T-cell (primary cell): ENCODE data around the gene RNF5. TPM values are rescaled to one million over a fixed set of nuclear protein-coding genes. Genes with fewer than 3 reads are reported as not detected.

ENCODE experiments used
- ATAC-seq, 4 experiments: fragments of 200-7000 bp in 3 of 4; fragments of 150-1000 bp in 1 of 4; cut with Tn5 transposase; replicated peaks in 1 of 4; 1 replicate in 3 of 4; 2 replicates in 1 of 4; pipeline ENCODE4 v1.10.0; 2021; ENCODE audit warnings: moderate library complexity in 3 of 4, mild to moderate bottlenecking in 2 of 4, moderate number of reproducible peaks in 1 of 4
- CTCF ChIA-PET, 2 donors: fragments of 300-600 bp; sonication (Branson Sonifier 250); formaldehyde crosslinking; loops; one replicate each; lab custom pipeline; 2022; ENCODE audit warnings: antibody characterized with exemption in 2 of 2; lab: Charles Lee
- POLR2A ChIA-PET, 2 donors: fragments of 300-600 bp; sonication (Branson Sonifier 250); formaldehyde crosslinking; loops; one replicate each; lab custom pipeline; 2022; ENCODE audit warnings: antibody characterized with exemption in 2 of 2; lab: Charles Lee
- DNase-seq, 35 experiments: peaks; one replicate each; pipeline versions ENCODE4 v3.0.0 to v3.0.0-alpha.2; 2013 to 2023
- H3K27ac ChIP-seq: one replicate; pipeline ENCODE4 v1.5.1; 2013; ENCODE audit warnings: low read length
- H3K27me3 ChIP-seq, 2 experiments: replicated peaks in 1 of 2; 1 replicate in 1 of 2; 2 replicates in 1 of 2; pipeline versions ENCODE4 v1.6.1 to v1.7.0; 2013; ENCODE audit warnings: low read length in 1 of 2, mixed read lengths in 1 of 2; ENCODE audit not compliant: control insufficient read depth in 2 of 2, insufficient read depth in 2 of 2; ENCODE audit errors: extremely low read depth in 1 of 2
- H3K36me3 ChIP-seq, 2 donors: 1 replicate in 1 of 2; 2 replicates in 1 of 2; pipeline versions ENCODE4 v1.6.1 to v1.7.0; 2013; ENCODE audit warnings: low read length in 1 of 2; ENCODE audit not compliant: control insufficient read depth in 2 of 2, insufficient read depth in 1 of 2; ENCODE audit errors: extremely low read depth in 1 of 2
- H3K4me1 ChIP-seq, 2 experiments: 1 replicate in 1 of 2; 2 replicates in 1 of 2; pipeline versions ENCODE4 v1.6.1 to v1.7.0; 2013; ENCODE audit warnings: low read length in 2 of 2, mixed read lengths in 1 of 2; ENCODE audit not compliant: insufficient read depth in 2 of 2, control insufficient read depth in 1 of 2; ENCODE audit errors: extremely low read depth in 1 of 2
- H3K4me3 ChIP-seq, 2 donors: 1 replicate in 1 of 2; 2 replicates in 1 of 2; pipeline versions ENCODE4 v1.5.1 to v1.7.0; 2013; ENCODE audit warnings: mild to moderate bottlenecking in 2 of 2, low read length in 1 of 2, moderate library complexity in 1 of 2; ENCODE audit not compliant: control insufficient read depth in 1 of 2; ENCODE audit errors: extremely low read depth in 1 of 2
- H3K9me3 ChIP-seq: 2 replicates; pipeline ENCODE4 v1.7.0; 2013
- H3K27ac Mint-ChIP-seq, 2 donors: one replicate each; pipeline ENCODE4 v1.8.0; 2020 to 2021; ENCODE audit warnings: mild to moderate bottlenecking in 2 of 2, mixed read lengths in 2 of 2
- H3K27me3 Mint-ChIP-seq, 2 donors: one replicate each; pipeline ENCODE4 v1.8.0; 2021 to 2022; ENCODE audit warnings: mixed read lengths in 2 of 2
- H3K36me3 Mint-ChIP-seq: one replicate; pipeline ENCODE4 v1.8.0; 2021; ENCODE audit warnings: mixed read lengths
- H3K4me1 Mint-ChIP-seq, 3 donors: one replicate each; pipeline ENCODE4 v1.8.0; 2020 to 2022; ENCODE audit warnings: mixed read lengths in 3 of 3, mild to moderate bottlenecking in 1 of 3
- H3K4me3 Mint-ChIP-seq, 3 donors: one replicate each; pipeline ENCODE4 v1.8.0; 2020 to 2022; ENCODE audit warnings: mild to moderate bottlenecking in 3 of 3, mixed read lengths in 3 of 3, moderate library complexity in 3 of 3
- H3K9me3 Mint-ChIP-seq, 3 donors: one replicate each; pipeline ENCODE4 v1.8.0; 2020 to 2022; ENCODE audit warnings: mixed read lengths in 3 of 3
- WGBS: methylation state at CpG from one replicate; pipeline ENCODE4 v1.1.5; 2013; ENCODE audit warnings: missing lambda C conversion rate; ENCODE audit not compliant: insufficient coverage; 5-methylcytosine and 5-hydroxymethylcytosine counted together
- total RNA-seq, 35 experiments: library from RNA in 6 of 35; stranded (reverse) in 6 of 35; fragments of 120-200 nt in 1 of 35; gene quantifications; one replicate each; pipeline versions ENCODE4 v1.2.1 to v1.2.4 and lab custom pipeline; 2013 to 2026

RNF5 gene
- total RNA-seq, 5 donors from 2014 or later (not counting 1 experiment from before 2014, with no cell fraction given): 23.6 to 49.3 (median 44.6) TPM

- ATAC-seq (peak; percentile 70 to 80 (median 78)), DNase-seq (peak; percentile 34 to 79 (median 54))
- Mint-ChIP-seq H3K9me3 (no peaks in the 10 kb centered on the region), H3K4me3 (peak overlapping the region; percentile 91 to 97 (median 94)), H3K4me1 (peaks cover 46 to 60% (median 53%) of the 10 kb centered on the region in 3 donors), H3K36me3 (peaks cover 14% of the 10 kb centered on the region), H3K27ac (peak overlapping the region; percentile 75 to 93), H3K27me3 (peaks cover 5 to 22% of the 10 kb centered on the region in 2 donors)
- Histone ChIP-seq H3K4me3 (peak overlapping the region; percentile 92), H3K4me1 (peaks cover 6 to 55% of the 10 kb centered on the region in 2 experiments), H3K27ac (peak overlapping the region; percentile 81), H3K27me3 (peaks cover 0 to 26% of the 10 kb centered on the region in 2 experiments), H3K36me3 (peaks cover 6% of the 10 kb centered on the region in 2 donors), H3K9me3 (no peaks in the 10 kb centered on the region)
- ChIA-PET CTCF (interaction anchor here in 1 of 2 donors (0.6 to 1.0 kb wide), 2 partner anchors 36 to 248 kb away, joined by 3 read pairs; no protein-coding TSS in a partner anchor), POLR2A (interaction anchor here in 1 of 2 donors (0.6 kb wide), 1 partner anchor 1447 kb away, joined by 5 read pairs; no protein-coding TSS in a partner anchor)
- under 1% methylated on average over 22 of the region's 34 CpGs for WGBS
These were observed 23.6 kb upstream of the RNF5 start for GRCh38 chr6:32154514-32155161.

- no peak for DNase-seq
- Mint-ChIP-seq H3K9me3 (no peaks in the 10 kb centered on the region), H3K4me3 (no peak overlapping the region), H3K27me3 (peaks cover 0 to 7% of the 10 kb centered on the region in 2 donors), H3K36me3 (peaks cover 14% of the 10 kb centered on the region), H3K27ac (no peak overlapping the region), H3K4me1 (peaks cover 32 to 38% (median 38%) of the 10 kb centered on the region in 3 donors)
- Histone ChIP-seq H3K27me3 (peaks cover 0 to 11% of the 10 kb centered on the region in 2 experiments), H3K9me3 (no peaks in the 10 kb centered on the region), H3K36me3 (peaks cover 6% of the 10 kb centered on the region in 2 donors), H3K4me1 (peaks cover 6 to 40% of the 10 kb centered on the region in 2 experiments), H3K4me3 (no peak overlapping the region), H3K27ac (no peak overlapping the region)
- WGBS: no CpG with 5 or more reads among the region's 9 CpGs
- CTCF ChIA-PET: no interaction called here
- no peak for ATAC-seq
- POLR2A ChIA-PET: no interaction called here
These were observed 21.3 kb upstream of the RNF5 start for GRCh38 chr6:32156891-32157290.

- peaks cover 6 to 29% of the 10 kb centered on the region in 2 experiments for H3K4me1 ChIP-seq
- no peak overlapping the region for H3K4me3 Mint-ChIP-seq
- H3K9me3 ChIP-seq: no peaks in the 10 kb centered on the region
- peaks cover 0 to 3% of the 10 kb centered on the region in 2 donors for H3K27me3 Mint-ChIP-seq
- no peak overlapping the region for H3K27ac ChIP-seq
- no peak for ATAC-seq
- DNase-seq: no peak
- H3K36me3 ChIP-seq: peaks cover 6 to 12% of the 10 kb centered on the region in 2 donors
- POLR2A ChIA-PET: no interaction called here
- no peak overlapping the region for H3K27ac Mint-ChIP-seq
- CTCF ChIA-PET: no interaction called here
- peaks cover 16% of the 10 kb centered on the region for H3K36me3 Mint-ChIP-seq
- H3K9me3 Mint-ChIP-seq: no peaks in the 10 kb centered on the region
- no peak overlapping the region for H3K4me3 ChIP-seq
- H3K4me1 Mint-ChIP-seq: peaks cover 20 to 26% (median 26%) of the 10 kb centered on the region in 3 donors
- H3K27me3 ChIP-seq: peaks cover 0 to 4% of the 10 kb centered on the region in 2 experiments
These were observed 20.2 kb upstream of the RNF5 start for GRCh38 chr6:32158052-32158451.

- POLR2A ChIA-PET: no interaction called here
- Histone ChIP-seq H3K4me3 (no peak overlapping the region), H3K36me3 (peaks cover 0 to 18% of the 10 kb centered on the region in 2 donors), H3K27ac (no peak overlapping the region), H3K27me3 (no peaks in the 10 kb centered on the region), H3K9me3 (no peaks in the 10 kb centered on the region), H3K4me1 (no peaks in the 10 kb centered on the region)
- Mint-ChIP-seq H3K4me3 (no peak overlapping the region), H3K9me3 (no peaks in the 10 kb centered on the region), H3K36me3 (peaks cover 22% of the 10 kb centered on the region), H3K4me1 (no peaks in the 10 kb centered on the region), H3K27ac (no peak overlapping the region), H3K27me3 (no peaks in the 10 kb centered on the region)
- CTCF ChIA-PET: no interaction called here
- no CpG with 5 or more reads among the region's 7 CpGs for WGBS
- DNase-seq (no peak), ATAC-seq (no peak)
These were observed 14.5 kb upstream of the RNF5 start for GRCh38 chr6:32163559-32164258.

- Histone ChIP-seq H3K36me3 (peaks cover 0 to 24% of the 10 kb centered on the region in 2 donors), H3K27me3 (no peaks in the 10 kb centered on the region), H3K27ac (no peak within 1 kb of the TSS), H3K4me3 (no peak within 1 kb of the TSS), H3K4me1 (no peaks in the 10 kb centered on the region), H3K9me3 (no peaks in the 10 kb centered on the region)
- Mint-ChIP-seq H3K9me3 (no peaks in the 10 kb centered on the region), H3K4me3 (no peak within 1 kb of the TSS), H3K36me3 (peaks cover 26% of the 10 kb centered on the region), H3K27me3 (no peaks in the 10 kb centered on the region), H3K27ac (no peak within 1 kb of the TSS), H3K4me1 (no peaks in the 10 kb centered on the region)
- CTCF ChIA-PET: no interaction called here
- POLR2A ChIA-PET: no interaction called here
- DNase-seq (no peak), ATAC-seq (no peak)
These were observed 13.9 kb upstream of the RNF5 start, which contains the start of gene EGFL8 for GRCh38 chr6:32164295-32164694. Gene EGFL8, plus strand, starts transcription at chr6:32164595. Its CDS starts 1,571 bp downstream, at chr6:32166166.

- Mint-ChIP-seq H3K27ac (no peak overlapping the region), H3K4me1 (peaks cover 3 to 10% (median 4%) of the 10 kb centered on the region in 3 donors), H3K27me3 (no peaks in the 10 kb centered on the region), H3K4me3 (no peak overlapping the region), H3K36me3 (peaks cover 44% of the 10 kb centered on the region), H3K9me3 (no peaks in the 10 kb centered on the region)
- Histone ChIP-seq H3K27me3 (no peaks in the 10 kb centered on the region), H3K36me3 (peaks cover 3 to 43% of the 10 kb centered on the region in 2 donors), H3K4me3 (no peak overlapping the region), H3K9me3 (no peaks in the 10 kb centered on the region), H3K4me1 (no peaks in the 10 kb centered on the region), H3K27ac (no peak overlapping the region)
- ChIA-PET CTCF (no interaction called here), POLR2A (no interaction called here)
- ATAC-seq: no peak
- 98% methylated on average over 19 of the region's 30 CpGs for WGBS
- DNase-seq: no peak
These were observed 11.7 kb upstream of the RNF5 start for GRCh38 chr6:32166411-32167061.
